PFSK-1 (cell line): ENCODE measurements around the gene ZNF789.

ENCODE experiments used
- FOXP2 ChIP-seq: optimal IDR thresholded peaks from 2 replicates; pipeline ENCODE3; 2011; ENCODE audit warnings: borderline replicate concordance, control low read depth, inconsistent platforms; ENCODE audit not compliant: insufficient read depth; ENCODE audit errors: extremely low read length, extremely low read depth
- POLR2AphosphoS5 ChIP-seq: IDR thresholded peaks from 2 replicates; pipeline ENCODE4 v1.6.1; 2012; ENCODE audit warnings: low read depth, mild to moderate bottlenecking, control low read depth, low read length, moderate library complexity
- REST ChIP-seq, 2 experiments: IDR thresholded peaks; 2 replicates each; pipeline versions ENCODE4 v1.6.1 to v1.8.0; 2011 to 2012; ENCODE audit warnings: low read depth in 2 of 2, low read length in 2 of 2, control low read depth in 1 of 2, inconsistent platforms in 1 of 2, mild to moderate bottlenecking in 1 of 2, moderate library complexity in 1 of 2; ENCODE audit not compliant: insufficient read depth in 1 of 2
- SIN3A ChIP-seq: IDR thresholded peaks from 2 replicates; pipeline ENCODE4 v1.6.1; 2012; ENCODE audit warnings: mild to moderate bottlenecking, low read length, moderate library complexity, borderline replicate concordance; ENCODE audit not compliant: insufficient read depth
- TAF1 ChIP-seq: IDR thresholded peaks from 2 replicates; pipeline ENCODE4 v1.6.1; 2012; ENCODE audit warnings: low read length, control low read depth, borderline replicate concordance; ENCODE audit not compliant: insufficient read depth

ZNF789 gene

GRCh38 chr7:99478464-99479440 lies 6.1 kb downstream of the ZNF789 start:
- TF ChIP-seq REST (IDR thresholded peaks at IDR 0.05; ENCODE audit: insufficient read depth in 1 of 2, low read depth in 2 of 2, low read length in 2 of 2) (no peak), TAF1 (no peak), SIN3A (no peak), FOXP2 (no peak), POLR2AphosphoS5 (no peak)

GRCh38 chr7:99485094-99485493 lies 12.4 kb downstream of the ZNF789 start:
- TF ChIP-seq POLR2AphosphoS5 (no peak), SIN3A (no peak), FOXP2 (no peak), REST (IDR thresholded peaks at IDR 0.05; ENCODE audit: insufficient read depth in 1 of 2, low read depth in 2 of 2, low read length in 2 of 2) (no peak), TAF1 (no peak)

GRCh38 chr7:99489235-99489634 lies 16.5 kb downstream of the ZNF789 start:
- TF ChIP-seq REST (IDR thresholded peaks at IDR 0.05; ENCODE audit: insufficient read depth in 1 of 2, low read depth in 2 of 2, low read length in 2 of 2), result no peak
- no peak for TF ChIP-seq SIN3A
- no peak for TF ChIP-seq POLR2AphosphoS5
- no peak for TF ChIP-seq FOXP2
- no peak for TF ChIP-seq TAF1

- TF ChIP-seq TAF1 (no peak), POLR2AphosphoS5 (no peak), SIN3A (no peak), REST (IDR thresholded peaks at IDR 0.05; ENCODE audit: insufficient read depth in 1 of 2, low read depth in 2 of 2, low read length in 2 of 2) (no peak)
These were observed 18.2 kb downstream of the ZNF789 start for GRCh38 chr7:99490878-99491277.

- TF ChIP-seq TAF1 (no peak), POLR2AphosphoS5 (no peak), REST (IDR thresholded peaks at IDR 0.05; ENCODE audit: insufficient read depth in 1 of 2, low read depth in 2 of 2, low read length in 2 of 2) (no peak), FOXP2 (no peak), SIN3A (no peak)
These were observed 21.1 kb downstream of the ZNF789 start for GRCh38 chr7:99493823-99494222.
